HFF-Myc (cell line): Measurements from ENCODE around the gene ISLR.

Experiments used
- DNase-seq: peaks from one replicate; pipeline ENCODE4 v3.0.0-alpha.2; 2011; ENCODE audit warnings: low read depth; ENCODE audit errors: extremely low read depth
- H3K4me3 ChIP-seq: replicated peaks from 2 replicates; pipeline ENCODE4 v1.5.1; 2011; ENCODE audit warnings: low read depth, mild to moderate bottlenecking, control low read depth, low read length
- CTCF ChIP-seq: IDR thresholded peaks from 2 replicates; pipeline ENCODE4 v1.5.1; 2012; ENCODE audit warnings: mild to moderate bottlenecking, low read depth, low read length, control low read depth; ENCODE audit errors: missing control alignments

ISLR gene

GRCh38 chr15:74173380-74174218 is at the start of gene ISLR:
Gene ISLR, plus strand, starts transcription at chr15:74173710. Its CDS starts 1,149 bp downstream, at chr15:74174859.
- no peak within 1 kb of the TSS for H3K4me3 ChIP-seq
- DNase-seq, result no peak
- TF ChIP-seq CTCF, result no peak

- H3K4me3 ChIP-seq, result no peak overlapping the region
- no peak for TF ChIP-seq CTCF
- DNase-seq, result no peak
These were observed 49.3 kb upstream of the ISLR start for GRCh38 chr15:74124196-74124595.

GRCh38 chr15:74124759-74125158 is 48.8 kb upstream of the ISLR start:
- H3K4me3 ChIP-seq, result no peak overlapping the region
- no peak for DNase-seq
- TF ChIP-seq CTCF, result no peak

- H3K4me3 ChIP-seq, result peak overlapping the region; percentile 20
- peak; percentile 94 for TF ChIP-seq CTCF
- DNase-seq, result peak; percentile 46
These were observed 46.1 kb upstream of the ISLR start for GRCh38 chr15:74127255-74127953.

- DNase-seq, result no peak
- no peak for TF ChIP-seq CTCF
- H3K4me3 ChIP-seq, result peak overlapping the region; percentile 20
These were observed 45.3 kb upstream of the ISLR start for GRCh38 chr15:74127954-74128784.

- no peak for TF ChIP-seq CTCF
- no peak for DNase-seq
- H3K4me3 ChIP-seq, result no peak overlapping the region
These were observed 44.5 kb upstream of the ISLR start for GRCh38 chr15:74128785-74129585.
